Psoas muscle (tissue), 8 donors: ENCODE results near the gene ULBP2. TPM values are rescaled to one million over a fixed set of nuclear protein-coding genes. Genes with fewer than 3 reads are reported as not detected.

Experiments
- ATAC-seq, 4 donors: fragments of 200-7000 bp; cut with Tn5 transposase; one replicate each; pipeline ENCODE4 v1.9.1; 2020; ENCODE audit warnings: moderate library complexity in 3 of 4, mild to moderate bottlenecking in 2 of 4
- DNase-seq, 2 donors: peaks; one replicate each; pipeline ENCODE4 v3.0.0-alpha.2; 2020
- H3K27ac ChIP-seq: fragments of 200-600 bp; one replicate; pipeline ENCODE4 v1.8.0; 2022
- H3K27me3 ChIP-seq, 3 donors: fragments of 200-600 bp in 1 of 3; one replicate each; pipeline versions ENCODE4 v1.6.1 to v1.8.0; 2013 to 2022; ENCODE audit warnings: low read length in 2 of 3, mild to moderate bottlenecking in 2 of 3, moderate library complexity in 1 of 3; ENCODE audit not compliant: insufficient read depth in 3 of 3
- H3K36me3 ChIP-seq, 2 donors: fragments of 200-600 bp in 1 of 2; one replicate each; pipeline versions ENCODE4 v1.6.1 to v1.8.0; 2013 to 2022; ENCODE audit warnings: low read depth in 1 of 2, mild to moderate bottlenecking in 1 of 2, moderate library complexity in 1 of 2; ENCODE audit not compliant: insufficient read depth in 1 of 2
- H3K4me1 ChIP-seq: fragments of 200-600 bp; one replicate; pipeline ENCODE4 v1.8.0; 2022
- H3K4me3 ChIP-seq: fragments of 200-600 bp; one replicate; pipeline ENCODE4 v1.8.0; 2022; ENCODE audit warnings: mild to moderate bottlenecking
- H3K9me3 ChIP-seq: fragments of 200-600 bp; one replicate; pipeline ENCODE4 v1.8.0; 2022
- CTCF ChIP-seq: fragments of 200-600 bp; IDR thresholded peaks from one replicate; pipeline ENCODE4 v1.8.0; 2022; ENCODE audit warnings: antibody characterized with exemption
- WGBS, 3 donors: extraction: QIAGEN DNeasy Blood & Tissue Kit; methylation state at CpG; one replicate each; pipeline versions ENCODE4 v1.1.6 to v1.1.7; 2013; 5-methylcytosine and 5-hydroxymethylcytosine counted together
- intact Hi-C, 2 donors: fragments of 100-400 bp; cut with DNase I; formaldehyde crosslinking; loops; one replicate each; pipeline versions ENCODE4 v1.11.0 to v1.14.2; 2022
- polyA plus RNA-seq, 3 donors: library from polyadenylated mRNA; stranded (reverse); fragments of 200-250 nt; gene quantifications; one replicate each; pipeline ENCODE4 v1.2.3, GENCODE V29; 2013
- total RNA-seq, 4 donors: library from RNA; stranded (reverse); fragmentation: NEBNext Ultra II Directional in 2 of 4; extraction: Animal tissue kit (Norgen Biotek cat#: 25700) in 2 of 4; gene quantifications; one replicate each; pipeline versions ENCODE4 v1.2.1 to v1.2.4, GENCODE V29; 2021 to 2023
- donor health status: healthy with polysubstance abuse.
- donor health status: DM: no; HTN: no; CAD: no; lungs with moderate emphysema.
- donor health status: Bipolar disorder and iron deficiency.
- donor health status: healthy.
- donor health status: DM: yes; HTN: yes; CAD: no.
- donor health status: DM: no; HTN: no; CAD: no.
- donor health status: DM: no; HTN: no; CAD: no.
- donor health status: DM: yes; HTN: yes; CAD: no.

Gene ULBP2
- total and polyA plus RNA-seq, 7 donors: 0.17 to 0.81 (median 0.64) TPM; not detected in 1

GRCh38 chr6:149896491-149896890 lies 45.3 kb upstream of the ULBP2 start:
- Histone ChIP-seq H3K4me3 (peak overlapping the region; percentile 44), H3K27ac (peak overlapping the region; percentile 88), H3K9me3 (no peaks in the 10 kb centered on the region), H3K27me3 (no peaks in the 10 kb centered on the region), H3K4me1 (peaks cover 36% of the 10 kb centered on the region), H3K36me3 (no peaks in the 10 kb centered on the region)
- no peak for TF ChIP-seq CTCF
- intact Hi-C loops: loop anchor here (2.0 to 10.0 kb wide), 3 partner anchors 32 to 52 kb away; partner anchors contain the start of gene LRP11 (in 1 of the 2)
- ATAC-seq: peak; percentile 48 to 70 (median 68)
- DNase-seq: no peak
- WGBS, 3 donors: 80 to 93% (median 92%) methylated on average over 3 of the region's 3 CpGs

GRCh38 chr6:149897015-149897697 lies 44.7 kb upstream of the ULBP2 start:
- no peak for TF ChIP-seq CTCF
- Histone ChIP-seq H3K27ac (peak overlapping the region; percentile 88), H3K9me3 (no peaks in the 10 kb centered on the region), H3K4me3 (peak overlapping the region; percentile 44), H3K27me3 (no peaks in the 10 kb centered on the region), H3K36me3 (no peaks in the 10 kb centered on the region), H3K4me1 (peaks cover 36% of the 10 kb centered on the region)
- WGBS, 3 donors: 24 to 30% (median 27%) methylated on average over 13 of the region's 13 CpGs
- peak; percentile 92 to 96 for DNase-seq
- intact Hi-C loops: loop anchor here (2.0 to 10.0 kb wide), 3 partner anchors 32 to 52 kb away; partner anchors contain the start of gene LRP11 (in 1 of the 2)
- peak; percentile 83 to 92 (median 86) for ATAC-seq

- ATAC-seq (no peak), DNase-seq (no peak)
- peak within 1 kb of the TSS; percentile 88 for H3K27ac ChIP-seq
- H3K4me1 ChIP-seq: peaks cover 36% of the 10 kb centered on the region
- intact Hi-C loops: loop anchor here (2.0 to 10.0 kb wide), 3 partner anchors 33 to 53 kb away; partner anchors contain the start of gene LRP11 (in 1 of the 2)
- TF ChIP-seq CTCF: no peak
- no peaks in the 10 kb centered on the region for H3K36me3 ChIP-seq
- peak within 1 kb of the TSS; percentile 44 for H3K4me3 ChIP-seq
- 59 to 79% (median 70%) methylated on average over 17 of the region's 17 CpGs for WGBS, 3 donors
- no peaks in the 10 kb centered on the region for H3K27me3 ChIP-seq
- no peaks in the 10 kb centered on the region for H3K9me3 ChIP-seq
Observed at GRCh38 chr6:149897855-149898744, 43.7 kb upstream of the ULBP2 start, which contains the start of gene RAET1E. Gene RAET1E (minus strand): TSS chr6:149898113. CDS start chr6:149890901, 7,212 bp downstream.

GRCh38 chr6:149898966-149899365 lies 42.8 kb upstream of the ULBP2 start:
- intact Hi-C loops: loop anchor here (5.0 to 10.0 kb wide), 2 partner anchors 52 to 54 kb away; no protein-coding TSS in a partner anchor

More at GRCh38 chr6:149898966-149899365, 42.8 kb upstream of the ULBP2 start:
- Histone ChIP-seq H3K27me3 (no peaks in the 10 kb centered on the region), H3K9me3 (no peaks in the 10 kb centered on the region), H3K4me1 (peaks cover 36% of the 10 kb centered on the region), H3K36me3 (no peaks in the 10 kb centered on the region), H3K4me3 (no peak overlapping the region), H3K27ac (no peak overlapping the region)
- 97 to 99% (median 98%) methylated on average over 9 of the region's 9 CpGs for WGBS, 3 donors
- no peak for TF ChIP-seq CTCF
- ATAC-seq: no peak
- DNase-seq: no peak
